Left lung (tissue), 10 donors: ENCODE results near the gene IPO9. TPM values are rescaled to one million over a fixed set of nuclear protein-coding genes. Genes with fewer than 3 reads are reported as not detected.

Experiments
- ATAC-seq: fragments of 200-7000 bp; cut with Tn5 transposase; one replicate; pipeline ENCODE4 v1.9.1; 2020; ENCODE audit warnings: moderate library complexity
- DNase-seq, 4 donors: peaks; one replicate each; pipeline ENCODE4 v3.0.0-alpha.2; 2013 to 2020
- H3K27ac ChIP-seq, 2 donors: fragments of 200-600 bp; sonication (generic) in 1 of 2; one replicate each; pipeline versions ENCODE4 v1.5.0 to v1.8.0; 2020 to 2021
- H3K27me3 ChIP-seq, 2 donors: fragments of 200-600 bp; sonication (generic) in 1 of 2; one replicate each; pipeline versions ENCODE4 v1.5.0 to v1.8.0; 2020 to 2021
- H3K36me3 ChIP-seq, 2 donors: fragments of 200-600 bp; sonication (generic) in 1 of 2; one replicate each; pipeline versions ENCODE4 v1.5.0 to v1.8.0; 2020 to 2021
- H3K4me1 ChIP-seq, 2 donors: fragments of 200-600 bp; one replicate each; pipeline ENCODE4 v1.8.0; 2021
- H3K4me3 ChIP-seq, 2 donors: fragments of 200-600 bp; sonication (generic) in 1 of 2; one replicate each; pipeline versions ENCODE4 v1.5.0 to v1.8.0; 2020 to 2021; ENCODE audit warnings: mild to moderate bottlenecking in 1 of 2
- H3K9me3 ChIP-seq, 2 donors: fragments of 200-600 bp; sonication (generic) in 1 of 2; one replicate each; pipeline versions ENCODE4 v1.5.0 to v1.8.0; 2020 to 2021
- CTCF ChIP-seq, 2 donors: fragments of 200-600 bp; sonication (generic) in 1 of 2; IDR thresholded peaks; one replicate each; pipeline versions ENCODE4 v1.5.0 to v1.8.0; 2021; ENCODE audit warnings: antibody characterized with exemption in 2 of 2
- intact Hi-C, 2 donors: fragments of 100-400 bp; cut with DNase I; formaldehyde crosslinking; loops; one replicate each; pipeline versions ENCODE4 v1.11.2 to v1.14.2; 2022
- polyA plus RNA-seq, 6 donors: library from polyadenylated mRNA; unstranded; fragments of 120-200 nt; gene quantifications; one replicate each; pipeline ENCODE4 v1.2.1, GENCODE V29; 2013; ENCODE audit not compliant: insufficient read length in 6 of 6
- total RNA-seq, 2 donors: library from RNA; stranded (reverse); fragmentation: NEBNext Ultra II Directional; extraction: Animal tissue kit (Norgen Biotek cat#: 25700); gene quantifications; one replicate each; pipeline ENCODE4 v1.2.1, GENCODE V29; 2021
- donor health status: DM: no; HTN: yes; CAD: no.
- donor health status: DM: no; HTN: no; CAD: no.

IPO9 gene
- total and polyA plus RNA-seq, 8 donors: 49.3 to 94.0 (median 84.4) TPM

GRCh38 chr1:201840055-201840454, 11.1 kb downstream of the IPO9 start:
- no peak for ATAC-seq
- DNase-seq: no peak
- Histone ChIP-seq H3K9me3 (no peaks in the 10 kb centered on the region), H3K4me1 (peaks cover 7 to 28% of the 10 kb centered on the region in 2 donors), H3K27me3 (no peaks in the 10 kb centered on the region), H3K27ac (no peak overlapping the region), H3K4me3 (no peak overlapping the region), H3K36me3 (peaks cover 0 to under 1% of the 10 kb centered on the region in 2 donors)
- intact Hi-C loops: no loop called here
- TF ChIP-seq CTCF (IDR thresholded peaks at IDR 0.05): no peak

- H3K27me3 ChIP-seq: no peaks in the 10 kb centered on the region
- H3K4me3 ChIP-seq: no peak overlapping the region
- no peaks in the 10 kb centered on the region for H3K9me3 ChIP-seq
- peaks cover 7 to 28% of the 10 kb centered on the region in 2 donors for H3K4me1 ChIP-seq
- no peaks in the 10 kb centered on the region for H3K36me3 ChIP-seq
- TF ChIP-seq CTCF (IDR thresholded peaks at IDR 0.05): no peak
- no peak for DNase-seq
- no peak for ATAC-seq
- no peak overlapping the region for H3K27ac ChIP-seq
- intact Hi-C loops: no loop called here
Observed at GRCh38 chr1:201840490-201840889, 11.5 kb downstream of the IPO9 start.

- H3K27me3 ChIP-seq: no peaks in the 10 kb centered on the region
- ATAC-seq (no peak), DNase-seq (no peak)
- intact Hi-C loops: no loop called here
- no peak overlapping the region for H3K27ac ChIP-seq
- no peak overlapping the region for H3K4me3 ChIP-seq
- no peak for TF ChIP-seq CTCF (IDR thresholded peaks at IDR 0.05)
- H3K4me1 ChIP-seq: peaks cover 7 to 28% of the 10 kb centered on the region in 2 donors
- H3K9me3 ChIP-seq: no peaks in the 10 kb centered on the region
- no peaks in the 10 kb centered on the region for H3K36me3 ChIP-seq
Observed at GRCh38 chr1:201841265-201841912, 12.4 kb downstream of the IPO9 start.

- ATAC-seq (peak; percentile 66), DNase-seq (no peak)
- no peak for TF ChIP-seq CTCF (IDR thresholded peaks at IDR 0.05)
- H3K36me3 ChIP-seq: no peaks in the 10 kb centered on the region
- H3K27ac ChIP-seq: no peak overlapping the region
- H3K4me1 ChIP-seq: peaks cover 7 to 28% of the 10 kb centered on the region in 2 donors
- H3K9me3 ChIP-seq: no peaks in the 10 kb centered on the region
- H3K4me3 ChIP-seq: no peak overlapping the region
- no peaks in the 10 kb centered on the region for H3K27me3 ChIP-seq
- intact Hi-C loops: no loop called here
Observed at GRCh38 chr1:201842472-201843027, 13.6 kb downstream of the IPO9 start.

GRCh38 chr1:201845331-201846083, 16.6 kb downstream of the IPO9 start:
- Histone ChIP-seq H3K4me1 (peaks cover 9 to 18% of the 10 kb centered on the region in 2 donors), H3K36me3 (peaks cover 0 to 25% of the 10 kb centered on the region in 2 donors), H3K9me3 (no peaks in the 10 kb centered on the region), H3K27ac (no peak overlapping the region), H3K27me3 (no peaks in the 10 kb centered on the region), H3K4me3 (no peak overlapping the region)
- TF ChIP-seq CTCF (IDR thresholded peaks at IDR 0.05): no peak
- no peak for DNase-seq
- intact Hi-C loops: no loop called here
- ATAC-seq: no peak
